ENCODE results near the gene SMG6. TPM values are rescaled to one million over a fixed set of nuclear protein-coding genes. Genes with fewer than 3 reads are reported as not detected.

SMG6 gene
- total RNA-seq, 2 donors from 2014 or later: 33.2 to 82.9 TPM

- peak; percentile 15 for ATAC-seq (ENCODE audit: insufficient number of reproducible peaks, low FRiP score, low read depth)
- no peak for TF ChIP-seq CTCF (IDR thresholded peaks at IDR 0.05)
- no peak overlapping the region for H3K4me3 ChIP-seq
- H3K27ac ChIP-seq: no peak overlapping the region
- H3K4me1 ChIP-seq (ENCODE audit: control insufficient read depth in 1 of 2, low read depth in 2 of 2): peaks cover 7 to 15% of the 10 kb centered on the region in 2 donors
- no peaks in the 10 kb centered on the region for H3K9me3 ChIP-seq
- DNase-seq (ENCODE audit: low spot score): no peak
- H3K27me3 ChIP-seq (replicated peaks; ENCODE audit: insufficient read depth): no peaks in the 10 kb centered on the region
- H3K36me3 ChIP-seq: no peaks in the 10 kb centered on the region
Measured at GRCh38 chr17:2138318-2138717, 165.3 kb downstream of the SMG6 start.

GRCh38 chr17:2137342-2138098 is 166.1 kb downstream of the SMG6 start:
- H3K4me1 ChIP-seq (ENCODE audit: control insufficient read depth in 1 of 2, low read depth in 2 of 2): peaks cover 7 to 15% of the 10 kb centered on the region in 2 donors
- no peak for ATAC-seq (ENCODE audit: insufficient number of reproducible peaks, low FRiP score, low read depth)
- no peaks in the 10 kb centered on the region for H3K9me3 ChIP-seq
- no peak overlapping the region for H3K4me3 ChIP-seq
- no peak overlapping the region for H3K27ac ChIP-seq
- no peaks in the 10 kb centered on the region for H3K36me3 ChIP-seq
- H3K27me3 ChIP-seq (replicated peaks; ENCODE audit: insufficient read depth): no peaks in the 10 kb centered on the region
- DNase-seq (ENCODE audit: low spot score): no peak
- no peak for TF ChIP-seq CTCF (IDR thresholded peaks at IDR 0.05)

- ATAC-seq (ENCODE audit: insufficient number of reproducible peaks, low FRiP score, low read depth) (no peak), DNase-seq (ENCODE audit: low spot score) (no peak)
- H3K9me3 ChIP-seq: no peaks in the 10 kb centered on the region
- H3K36me3 ChIP-seq: no peaks in the 10 kb centered on the region
- H3K4me1 ChIP-seq (ENCODE audit: control insufficient read depth in 1 of 2, low read depth in 2 of 2): peaks cover 7 to 15% of the 10 kb centered on the region in 2 donors
- H3K4me3 ChIP-seq: no peak overlapping the region
- H3K27ac ChIP-seq: no peak overlapping the region
- no peak for TF ChIP-seq CTCF (IDR thresholded peaks at IDR 0.05)
- H3K27me3 ChIP-seq (replicated peaks; ENCODE audit: insufficient read depth): no peaks in the 10 kb centered on the region
Measured at GRCh38 chr17:2136241-2136640, 167.3 kb downstream of the SMG6 start.

- H3K27me3 ChIP-seq (replicated peaks; ENCODE audit: insufficient read depth): no peaks in the 10 kb centered on the region
- H3K27ac ChIP-seq: no peak overlapping the region
- TF ChIP-seq CTCF (IDR thresholded peaks at IDR 0.05): no peak
- DNase-seq (ENCODE audit: low spot score) (no peak), ATAC-seq (ENCODE audit: insufficient number of reproducible peaks, low FRiP score, low read depth) (no peak)
- H3K9me3 ChIP-seq: no peaks in the 10 kb centered on the region
- H3K36me3 ChIP-seq: no peaks in the 10 kb centered on the region
- H3K4me3 ChIP-seq: no peak overlapping the region
- peaks cover 10 to 14% of the 10 kb centered on the region in 2 donors for H3K4me1 ChIP-seq (ENCODE audit: control insufficient read depth in 1 of 2, low read depth in 2 of 2)
Measured at GRCh38 chr17:2128011-2128410, 175.6 kb downstream of the SMG6 start.

- no peak for ATAC-seq (ENCODE audit: insufficient number of reproducible peaks, low FRiP score, low read depth)
- no peak overlapping the region for H3K27ac ChIP-seq
- no peaks in the 10 kb centered on the region for H3K9me3 ChIP-seq
- no peak for TF ChIP-seq CTCF (IDR thresholded peaks at IDR 0.05)
- H3K36me3 ChIP-seq: no peaks in the 10 kb centered on the region
- no peak for DNase-seq (ENCODE audit: low spot score)
- H3K27me3 ChIP-seq (replicated peaks; ENCODE audit: insufficient read depth): no peaks in the 10 kb centered on the region
- H3K4me1 ChIP-seq (ENCODE audit: control insufficient read depth in 1 of 2, low read depth in 2 of 2): peaks cover 18 to 25% of the 10 kb centered on the region in 2 donors
- H3K4me3 ChIP-seq: no peak overlapping the region
Measured at GRCh38 chr17:2125013-2125535, 178.5 kb downstream of the SMG6 start.

Measured in thoracic aorta (tissue), 2 donors.